GM12892 (cell line): ENCODE data around the gene TP53RK.

Experiments
- DNase-seq: peaks from one replicate; pipeline ENCODE4 v3.0.0; 2011; ENCODE audit not compliant: insufficient read length
- FAIRE-seq: peaks from 2 replicates; lab custom pipeline; 2011; peaks lifted over from hg19 to GRCh38; lab: Jason Lieb, UNC
- POLR2A ChIP-seq: IDR thresholded peaks from 2 replicates; pipeline ENCODE4 v1.6.1; 2011; ENCODE audit warnings: low read depth, low read length, control low read depth
- POLR2AphosphoS5 ChIP-seq: IDR thresholded peaks from 2 replicates; pipeline ENCODE4 v1.6.1; 2011; ENCODE audit warnings: low read depth, low read length, control low read depth
- TAF1 ChIP-seq: IDR thresholded peaks from 2 replicates; pipeline ENCODE4 v1.6.1; 2011; ENCODE audit warnings: low read depth, mild to moderate bottlenecking, control low read depth, low read length, borderline replicate concordance

TP53RK gene

GRCh38 chr20:46690219-46691106, 1.2 kb upstream of the TP53RK start:
- FAIRE-seq (no peak), DNase-seq (no peak)
- TF ChIP-seq POLR2A = no peak
- TF ChIP-seq POLR2AphosphoS5 = no peak
- no peak for TF ChIP-seq TAF1

- FAIRE-seq = no peak
- no peak for DNase-seq
- TF ChIP-seq POLR2AphosphoS5 = no peak
- TF ChIP-seq TAF1 = no peak
- no peak for TF ChIP-seq POLR2A
Measured at GRCh38 chr20:46689754-46690085, 476 bp upstream of the TP53RK start.

GRCh38 chr20:46688151-46689081, 828 bp downstream of the TP53RK start:
- no peak for FAIRE-seq
- no peak for DNase-seq
- TF ChIP-seq POLR2AphosphoS5 (no peak), POLR2A (no peak), TAF1 (no peak)

- FAIRE-seq (no peak), DNase-seq (no peak)
- TF ChIP-seq POLR2AphosphoS5 (no peak), TAF1 (no peak), POLR2A (no peak)
Measured at GRCh38 chr20:46683939-46684750, 5.1 kb downstream of the TP53RK start.

- no peak for FAIRE-seq
Measured at GRCh38 chr20:46683668-46683938, 5.6 kb downstream of the TP53RK start.

GRCh38 chr20:46683011-46683667, 6.1 kb downstream of the TP53RK start:
- DNase-seq (no peak), FAIRE-seq (no peak)
- TF ChIP-seq POLR2AphosphoS5 (no peak), POLR2A (no peak), TAF1 (no peak)

More at GRCh38 chr20:46683668-46683938, 5.6 kb downstream of the TP53RK start:
- DNase-seq = no peak
- TF ChIP-seq POLR2AphosphoS5 = peak; percentile 39; the same call in 1 of the 2 replicates
- no peak for TF ChIP-seq POLR2A
- TF ChIP-seq TAF1 = no peak

- DNase-seq (no peak), FAIRE-seq (no peak)
- no peak for TF ChIP-seq POLR2A
- TF ChIP-seq TAF1 = no peak
- no peak for TF ChIP-seq POLR2AphosphoS5
Measured at GRCh38 chr20:46682063-46682821, 7.0 kb downstream of the TP53RK start.

- DNase-seq (no peak), FAIRE-seq (no peak)
- no peak for TF ChIP-seq TAF1
- no peak for TF ChIP-seq POLR2A
- TF ChIP-seq POLR2AphosphoS5 = no peak
Measured at GRCh38 chr20:46681032-46681854, 8.0 kb downstream of the TP53RK start.

GRCh38 chr20:46680684-46681031, 8.6 kb downstream of the TP53RK start:
- FAIRE-seq = no peak
- TF ChIP-seq POLR2A = no peak
- no peak for TF ChIP-seq TAF1
- no peak for TF ChIP-seq POLR2AphosphoS5
- DNase-seq = no peak

- no peak for FAIRE-seq
- TF ChIP-seq TAF1 = no peak
- TF ChIP-seq POLR2AphosphoS5 = no peak
- no peak for TF ChIP-seq POLR2A
- no peak for DNase-seq
Measured at GRCh38 chr20:46678516-46678915, 10.7 kb downstream of the TP53RK start.
